GM21526 (cell line): ENCODE data around the gene KCNC3.

Experiments
- ATAC-seq: cut with Tn5 transposase; IDR thresholded peaks from one replicate; pipeline ENCODE4 v1.9.1; 2021; ENCODE audit warnings: moderate library complexity; ENCODE audit not compliant: unreplicated experiment, low FRiP score

KCNC3 gene

GRCh38 chr19:50280983-50281382 is 48.2 kb downstream of the KCNC3 start:
- no peak for ATAC-seq

- ATAC-seq, result no peak
Measured at GRCh38 chr19:50280074-50280473, 49.1 kb downstream of the KCNC3 start.

- no peak for ATAC-seq
Measured at GRCh38 chr19:50277966-50278580, 51.1 kb downstream of the KCNC3 start.

GRCh38 chr19:50276370-50277063 is 52.7 kb downstream of the KCNC3 start:
- ATAC-seq, result no peak

- no peak for ATAC-seq
Measured at GRCh38 chr19:50275577-50276368, 53.4 kb downstream of the KCNC3 start.

GRCh38 chr19:50273821-50274220 is 55.4 kb downstream of the KCNC3 start:
- ATAC-seq, result no peak

GRCh38 chr19:50272263-50272897 is 56.8 kb downstream of the KCNC3 start:
- no peak for ATAC-seq

GRCh38 chr19:50269653-50270052 is 59.5 kb downstream of the KCNC3 start:
- no peak for ATAC-seq

- no peak for ATAC-seq
Measured at GRCh38 chr19:50268501-50268900, 60.7 kb downstream of the KCNC3 start.

- ATAC-seq, result no peak
Measured at GRCh38 chr19:50268041-50268440, 61.1 kb downstream of the KCNC3 start.

GRCh38 chr19:50266896-50267295 is 62.3 kb downstream of the KCNC3 start:
- no peak for ATAC-seq

- ATAC-seq, result no peak
Measured at GRCh38 chr19:50266041-50266440, 63.1 kb downstream of the KCNC3 start.

GRCh38 chr19:50264483-50265186 is 64.5 kb downstream of the KCNC3 start:
- ATAC-seq, result no peak

- no peak for ATAC-seq
Measured at GRCh38 chr19:50263176-50263575, 66.0 kb downstream of the KCNC3 start.
